ENCODE data around the gene PARD3. TPM values are rescaled to one million over a fixed set of nuclear protein-coding genes. Genes with fewer than 3 reads are reported as not detected.

The PARD3 gene
- total and polyA plus RNA-seq, 2 donors (not counting 1 experiment from before 2014, with no cell fraction given) = 24.0 to 46.4 TPM

GRCh38 chr10:34203966-34204630 is 611.0 kb downstream of the PARD3 start:
- H3K27me3 ChIP-seq (ENCODE audit: control insufficient read depth, insufficient read depth, low read length) = no peaks in the 10 kb centered on the region
- no peak overlapping the region for H3K4me2 ChIP-seq (ENCODE audit: extremely low read depth, insufficient read depth, low read length)
- no peaks in the 10 kb centered on the region for H3K36me3 ChIP-seq (ENCODE audit: control insufficient read depth, insufficient read depth, low read length)
- H3K4me1 ChIP-seq (ENCODE audit: control insufficient read depth, extremely low read depth, insufficient read depth, low read length) = no peaks in the 10 kb centered on the region
- no peak overlapping the region for H3K4me3 ChIP-seq (replicated peaks in 1 of 4; ENCODE audit: control extremely low read depth in 1 of 4, insufficient read depth in 1 of 4, low read depth in 3 of 4, low read length in 4 of 4)
- no peak overlapping the region for H3K9ac ChIP-seq (ENCODE audit: insufficient read depth, low read length)
- TF ChIP-seq EZH2 (IDR thresholded peaks at IDR 0.05; ENCODE audit: low read length, missing control alignments) (no peak), CTCF (conservative IDR thresholded peaks at IDR 0.05 in 1 of 2, IDR thresholded peaks at IDR 0.05 in 1 of 2; ENCODE audit: low read depth in 1 of 2, low read length in 2 of 2) (no peak)
- no peak for DNase-seq (ENCODE audit: low read depth in 2 of 2)
- no peaks in the 10 kb centered on the region for H3K9me3 ChIP-seq (ENCODE audit: control insufficient read depth, insufficient read depth, low read depth, low read length)
- no peak overlapping the region for H3K27ac ChIP-seq (ENCODE audit: insufficient read depth, low read length)
- no peak overlapping the region for H2AFZ ChIP-seq (ENCODE audit: low read length)
- H3K79me2 ChIP-seq (ENCODE audit: control insufficient read depth, insufficient read depth, low read length) = no peaks in the 10 kb centered on the region
- no peaks in the 10 kb centered on the region for H4K20me1 ChIP-seq (ENCODE audit: control insufficient read depth, extremely low read depth, insufficient read depth, low read length)

GRCh38 chr10:34200355-34200901 is 614.7 kb downstream of the PARD3 start:
- Histone ChIP-seq H3K27ac (ENCODE audit: insufficient read depth, low read length) (no peak overlapping the region), H3K36me3 (ENCODE audit: control insufficient read depth, insufficient read depth, low read length) (no peaks in the 10 kb centered on the region), H3K4me2 (ENCODE audit: extremely low read depth, insufficient read depth, low read length) (no peak overlapping the region), H3K4me3 (replicated peaks in 1 of 4; ENCODE audit: control extremely low read depth in 1 of 4, insufficient read depth in 1 of 4, low read depth in 3 of 4, low read length in 4 of 4) (no peak overlapping the region), H3K4me1 (ENCODE audit: control insufficient read depth, extremely low read depth, insufficient read depth, low read length) (no peaks in the 10 kb centered on the region), H3K79me2 (ENCODE audit: control insufficient read depth, insufficient read depth, low read length) (no peaks in the 10 kb centered on the region), H4K20me1 (ENCODE audit: control insufficient read depth, extremely low read depth, insufficient read depth, low read length) (no peaks in the 10 kb centered on the region), H3K9ac (ENCODE audit: insufficient read depth, low read length) (no peak overlapping the region), H2AFZ (ENCODE audit: low read length) (no peak overlapping the region), H3K9me3 (ENCODE audit: control insufficient read depth, insufficient read depth, low read depth, low read length) (no peaks in the 10 kb centered on the region), H3K27me3 (ENCODE audit: control insufficient read depth, insufficient read depth, low read length) (no peaks in the 10 kb centered on the region)
- TF ChIP-seq CTCF (conservative IDR thresholded peaks at IDR 0.05 in 1 of 2, IDR thresholded peaks at IDR 0.05 in 1 of 2; ENCODE audit: low read depth in 1 of 2, low read length in 2 of 2) = no peak
- TF ChIP-seq EZH2 (IDR thresholded peaks at IDR 0.05; ENCODE audit: low read length, missing control alignments) = no peak
- DNase-seq (ENCODE audit: low read depth in 2 of 2) = peak in 1 of 2 donors; percentile 47

- DNase-seq (ENCODE audit: low read depth in 2 of 2) = no peak
- H3K27me3 ChIP-seq (ENCODE audit: control insufficient read depth, insufficient read depth, low read length) = no peaks in the 10 kb centered on the region
- no peaks in the 10 kb centered on the region for H3K9me3 ChIP-seq (ENCODE audit: control insufficient read depth, insufficient read depth, low read depth, low read length)
- no peak overlapping the region for H3K4me3 ChIP-seq (replicated peaks in 1 of 4; ENCODE audit: control extremely low read depth in 1 of 4, insufficient read depth in 1 of 4, low read depth in 3 of 4, low read length in 4 of 4)
- H3K4me1 ChIP-seq (ENCODE audit: control insufficient read depth, extremely low read depth, insufficient read depth, low read length) = peaks cover 3% of the 10 kb centered on the region
- no peak for TF ChIP-seq CTCF (conservative IDR thresholded peaks at IDR 0.05 in 1 of 2, IDR thresholded peaks at IDR 0.05 in 1 of 2; ENCODE audit: low read depth in 1 of 2, low read length in 2 of 2)
- no peak for TF ChIP-seq EZH2 (IDR thresholded peaks at IDR 0.05; ENCODE audit: low read length, missing control alignments)
- H2AFZ ChIP-seq (ENCODE audit: low read length) = no peak overlapping the region
- H3K4me2 ChIP-seq (ENCODE audit: extremely low read depth, insufficient read depth, low read length) = no peak overlapping the region
- no peak overlapping the region for H3K9ac ChIP-seq (ENCODE audit: insufficient read depth, low read length)
- no peaks in the 10 kb centered on the region for H3K79me2 ChIP-seq (ENCODE audit: control insufficient read depth, insufficient read depth, low read length)
- no peaks in the 10 kb centered on the region for H3K36me3 ChIP-seq (ENCODE audit: control insufficient read depth, insufficient read depth, low read length)
- no peak overlapping the region for H3K27ac ChIP-seq (ENCODE audit: insufficient read depth, low read length)
- no peaks in the 10 kb centered on the region for H4K20me1 ChIP-seq (ENCODE audit: control insufficient read depth, extremely low read depth, insufficient read depth, low read length)
Measured at GRCh38 chr10:34198953-34199352, 616.1 kb downstream of the PARD3 start.

Measured in fibroblast of lung (primary cell).